Mesendoderm (in vitro differentiated cells): ENCODE data around the gene RAB11FIP4.

Source experiments
- DNase-seq: peaks from one replicate; pipeline ENCODE4 v3.0.0; 2013
- H2AK5ac ChIP-seq: 2 replicates; pipeline ENCODE4 v1.6.1; 2013; ENCODE audit warnings: low read length, inconsistent platforms
- H2BK120ac ChIP-seq: 2 replicates; pipeline ENCODE4 v1.6.1; 2013; ENCODE audit warnings: low read depth, mild to moderate bottlenecking, low read length, moderate library complexity, mixed read lengths
- H2BK15ac ChIP-seq: replicated peaks from 2 replicates; pipeline ENCODE4 v1.6.1; 2013; ENCODE audit warnings: low read depth, mild to moderate bottlenecking, moderate library complexity
- H2BK5ac ChIP-seq: 2 replicates; pipeline ENCODE4 v1.6.1; 2013; ENCODE audit warnings: low read length, inconsistent platforms
- H3K18ac ChIP-seq: 2 replicates; pipeline ENCODE4 v1.6.1; 2013; ENCODE audit warnings: mild to moderate bottlenecking, low read length, mixed read lengths
- H3K23ac ChIP-seq: one replicate; pipeline ENCODE4 v1.6.1; 2013; ENCODE audit warnings: low read length
- H3K27ac ChIP-seq: 2 replicates; pipeline ENCODE4 v1.5.1; 2013; ENCODE audit warnings: low read depth, mild to moderate bottlenecking, inconsistent platforms, low read length, moderate library complexity
- H3K27me3 ChIP-seq: 2 replicates; pipeline ENCODE4 v1.6.1; 2013; ENCODE audit warnings: low read length, control low read depth, mild to moderate bottlenecking, inconsistent platforms; ENCODE audit not compliant: insufficient read depth, poor library complexity
- H3K36me3 ChIP-seq: 2 replicates; pipeline ENCODE4 v1.6.1; 2013; ENCODE audit warnings: low read length, inconsistent platforms; ENCODE audit not compliant: control insufficient read depth, insufficient read depth
- H3K4ac ChIP-seq: one replicate; pipeline ENCODE4 v1.6.1; 2013; ENCODE audit warnings: low read depth, mild to moderate bottlenecking, low read length, moderate library complexity
- H3K4me1 ChIP-seq: 2 replicates; pipeline ENCODE4 v1.6.1; 2013; ENCODE audit warnings: low read depth, low read length, inconsistent platforms; ENCODE audit not compliant: control insufficient read depth
- H3K4me2 ChIP-seq: 2 replicates; pipeline ENCODE4 v1.6.1; 2013; ENCODE audit warnings: low read length
- H3K4me3 ChIP-seq: 2 replicates; pipeline ENCODE4 v1.5.1; 2013; ENCODE audit warnings: mild to moderate bottlenecking, low read length
- H3K56ac ChIP-seq: one replicate; pipeline ENCODE4 v1.6.1; 2013; ENCODE audit warnings: low read length
- H3K79me1 ChIP-seq: 2 replicates; pipeline ENCODE4 v1.6.1; 2013; ENCODE audit warnings: low read length, inconsistent platforms
- H3K79me2 ChIP-seq: 2 replicates; pipeline ENCODE4 v1.6.1; 2013; ENCODE audit warnings: mild to moderate bottlenecking, low read length; ENCODE audit not compliant: control insufficient read depth, insufficient read depth
- H3K9ac ChIP-seq: 2 replicates; pipeline ENCODE4 v1.6.1; 2013; ENCODE audit warnings: low read length, inconsistent platforms
- H4K5ac ChIP-seq: one replicate; pipeline ENCODE4 v1.6.1; 2013; ENCODE audit warnings: low read length
- H4K8ac ChIP-seq: one replicate; pipeline ENCODE4 v1.6.1; 2013; ENCODE audit warnings: low read depth, mild to moderate bottlenecking, control low read depth, low read length, moderate library complexity
- WGBS: extraction: QIAGEN DNeasy Blood & Tissue Kit; methylation state at CpG from one replicate; pipeline ENCODE4 v1.1.7; 2013; ENCODE audit warnings: low lambda C conversion rate, missing lambda C conversion rate; ENCODE audit not compliant: insufficient coverage; ENCODE audit errors: extremely low coverage; 5-methylcytosine and 5-hydroxymethylcytosine counted together

RAB11FIP4 gene

DNA sequence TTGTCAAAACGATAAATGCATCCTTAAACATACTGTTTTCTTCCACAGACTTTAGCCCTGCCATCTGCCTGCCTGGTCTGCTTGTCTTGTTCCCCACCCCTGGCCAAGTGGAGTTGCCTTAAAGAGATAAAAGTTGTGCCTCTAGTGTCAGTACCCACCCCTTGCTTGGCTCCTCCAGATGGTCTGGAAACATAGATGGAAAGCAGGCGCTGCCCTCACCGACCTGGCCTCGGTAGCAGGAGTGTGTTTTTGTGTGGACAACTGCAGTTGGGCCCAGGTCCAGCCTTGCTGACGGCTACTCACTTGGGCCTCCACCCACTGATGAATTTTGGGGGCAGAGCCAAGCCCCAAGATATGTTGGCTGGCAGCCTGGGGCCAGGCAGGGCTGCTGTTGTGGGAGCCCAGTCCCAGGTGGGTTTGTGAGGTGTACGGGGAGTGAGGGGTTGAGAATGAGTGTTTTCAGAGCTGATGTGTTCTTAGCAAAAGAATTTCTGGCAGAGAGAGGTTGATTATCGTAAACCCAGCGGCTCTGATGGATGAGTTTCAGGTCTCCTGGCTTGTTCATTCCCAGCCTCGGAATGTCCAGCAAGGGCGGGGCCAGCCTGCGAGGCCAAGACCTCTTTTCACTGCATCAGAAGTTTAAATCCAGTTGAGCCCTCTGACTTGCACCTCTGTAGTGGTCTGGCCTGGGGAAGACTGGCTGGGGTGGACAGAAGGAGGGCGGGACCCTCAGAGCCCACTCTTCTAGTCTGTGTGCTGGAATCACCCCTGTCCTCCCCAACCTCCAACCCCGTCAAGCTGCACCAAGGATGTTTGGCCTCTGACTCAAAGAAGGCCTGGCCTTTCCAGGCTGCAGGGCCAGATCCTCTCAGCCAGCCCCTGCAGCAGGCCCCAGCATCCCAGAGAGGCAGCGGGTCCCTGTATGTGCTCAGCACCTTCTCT, 179.7 kb downstream of the RAB11FIP4 start:
- Histone ChIP-seq H2BK5ac (no peak overlapping the region), H3K4me3 (no peak overlapping the region), H3K27ac (no peak overlapping the region), H2AK5ac (no peak overlapping the region), H3K18ac (no peak overlapping the region), H3K4me1 (no peaks in the 10 kb centered on the region), H4K5ac (no peak overlapping the region), H3K56ac (no peak overlapping the region), H2BK120ac (no peak overlapping the region), H2BK15ac (no peak overlapping the region), H3K23ac (no peak overlapping the region), H3K4ac (no peak overlapping the region), H3K79me1 (peaks cover 4% of the 10 kb centered on the region), H3K79me2 (peaks cover 3% of the 10 kb centered on the region), H4K8ac (no peak overlapping the region), H3K9ac (no peak overlapping the region), H3K4me2 (no peak overlapping the region), H3K27me3 (no peaks in the 10 kb centered on the region), H3K36me3 (no peaks in the 10 kb centered on the region)
- WGBS = no CpG with 5 or more reads among the region's 14 CpGs
- DNase-seq = no peak

DNA sequence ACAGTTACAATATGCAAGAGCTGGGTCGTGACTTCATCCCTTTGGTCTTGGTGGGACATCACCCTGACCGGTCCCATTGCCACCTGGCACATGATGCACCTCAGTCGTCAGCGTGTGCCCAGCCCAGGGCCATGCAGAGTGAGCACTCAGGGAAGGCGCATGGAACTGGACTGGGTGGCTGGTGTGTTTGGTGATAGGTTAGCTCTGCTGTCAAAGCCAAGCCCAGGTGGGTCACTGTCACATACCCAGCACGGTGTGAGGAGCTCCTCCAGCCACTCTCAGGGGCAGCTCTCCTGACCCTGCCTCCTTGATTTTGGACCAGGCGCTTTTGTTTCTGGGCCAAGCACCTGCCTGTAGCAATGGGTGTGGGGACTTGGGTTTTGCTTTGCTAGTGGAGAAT, 180.9 kb downstream of the RAB11FIP4 start:
- Histone ChIP-seq H3K79me2 (no peaks in the 10 kb centered on the region), H3K27me3 (no peaks in the 10 kb centered on the region), H3K56ac (no peak overlapping the region), H3K4ac (no peak overlapping the region), H3K79me1 (peaks cover 2% of the 10 kb centered on the region), H4K8ac (no peak overlapping the region), H3K27ac (no peak overlapping the region), H2BK120ac (no peak overlapping the region), H2AK5ac (no peak overlapping the region), H2BK5ac (no peak overlapping the region), H4K5ac (no peak overlapping the region), H3K9ac (no peak overlapping the region), H3K36me3 (no peaks in the 10 kb centered on the region), H3K23ac (no peak overlapping the region), H3K18ac (no peak overlapping the region), H3K4me2 (no peak overlapping the region), H3K4me3 (no peak overlapping the region), H3K4me1 (no peaks in the 10 kb centered on the region), H2BK15ac (no peak overlapping the region)
- DNase-seq = no peak
- WGBS = no CpG with 5 or more reads among the region's 7 CpGs

DNA sequence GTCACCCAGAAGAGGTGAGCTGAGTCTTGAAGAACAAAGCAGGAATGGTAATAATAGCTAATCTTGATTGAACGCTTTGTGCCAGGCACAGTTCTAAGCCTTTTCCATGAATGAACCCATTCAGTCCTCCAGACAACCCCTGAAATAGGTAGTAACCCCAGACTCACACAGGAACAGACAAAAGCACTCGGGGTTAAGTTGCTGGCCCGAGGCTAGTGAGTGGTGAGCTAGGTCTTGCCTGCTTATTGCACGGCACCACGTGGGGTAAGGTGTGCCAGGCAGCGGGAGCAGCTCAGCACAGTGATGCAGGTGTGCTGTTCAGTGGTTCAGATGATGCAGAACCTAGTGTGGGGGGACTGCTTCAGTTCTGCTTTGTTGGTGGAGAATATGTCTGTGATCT, 181.6 kb downstream of the RAB11FIP4 start:
- Histone ChIP-seq H3K4me1 (no peaks in the 10 kb centered on the region), H4K5ac (no peak overlapping the region), H2AK5ac (no peak overlapping the region), H3K56ac (no peak overlapping the region), H3K27me3 (no peaks in the 10 kb centered on the region), H4K8ac (no peak overlapping the region), H2BK5ac (no peak overlapping the region), H3K79me1 (peaks cover 2% of the 10 kb centered on the region), H3K23ac (no peak overlapping the region), H3K4ac (no peak overlapping the region), H3K4me2 (no peak overlapping the region), H3K4me3 (no peak overlapping the region), H2BK15ac (no peak overlapping the region), H3K18ac (no peak overlapping the region), H3K79me2 (no peaks in the 10 kb centered on the region), H3K9ac (no peak overlapping the region), H3K36me3 (no peaks in the 10 kb centered on the region), H3K27ac (no peak overlapping the region), H2BK120ac (no peak overlapping the region)
- no CpG with 5 or more reads among the region's 6 CpGs for WGBS
- DNase-seq = no peak

DNA sequence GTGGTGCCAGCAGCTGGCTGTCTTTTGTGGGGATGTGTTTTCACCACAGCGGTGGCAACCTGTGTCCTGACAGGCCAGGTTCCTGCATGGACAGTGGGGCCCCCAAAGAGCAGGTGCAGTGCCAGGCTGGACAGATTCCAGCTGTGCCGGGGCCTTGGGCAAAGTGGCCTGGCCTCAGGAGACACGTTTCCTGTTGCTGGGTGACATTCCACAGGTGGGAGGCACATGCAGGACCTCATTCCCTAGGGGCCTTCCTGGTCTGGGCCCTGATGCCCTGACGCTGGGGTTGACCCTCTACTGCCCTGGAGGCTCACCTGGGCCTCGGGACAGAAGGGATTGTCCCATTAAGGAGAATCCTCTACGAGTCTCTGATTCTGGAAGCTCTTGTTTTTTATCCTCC, 182.4 kb downstream of the RAB11FIP4 start:
- Histone ChIP-seq H3K27ac (no peak overlapping the region), H3K27me3 (no peaks in the 10 kb centered on the region), H2BK5ac (no peak overlapping the region), H3K36me3 (no peaks in the 10 kb centered on the region), H3K79me1 (peaks cover 2% of the 10 kb centered on the region), H3K18ac (no peak overlapping the region), H4K8ac (no peak overlapping the region), H3K56ac (no peak overlapping the region), H4K5ac (no peak overlapping the region), H3K9ac (no peak overlapping the region), H3K79me2 (no peaks in the 10 kb centered on the region), H3K4me3 (no peak overlapping the region), H2BK15ac (no peak overlapping the region), H3K4me1 (no peaks in the 10 kb centered on the region), H3K4ac (no peak overlapping the region), H3K23ac (no peak overlapping the region), H2BK120ac (no peak overlapping the region), H3K4me2 (no peak overlapping the region), H2AK5ac (no peak overlapping the region)
- no CpG with 5 or more reads among the region's 6 CpGs for WGBS
- DNase-seq = no peak

DNA sequence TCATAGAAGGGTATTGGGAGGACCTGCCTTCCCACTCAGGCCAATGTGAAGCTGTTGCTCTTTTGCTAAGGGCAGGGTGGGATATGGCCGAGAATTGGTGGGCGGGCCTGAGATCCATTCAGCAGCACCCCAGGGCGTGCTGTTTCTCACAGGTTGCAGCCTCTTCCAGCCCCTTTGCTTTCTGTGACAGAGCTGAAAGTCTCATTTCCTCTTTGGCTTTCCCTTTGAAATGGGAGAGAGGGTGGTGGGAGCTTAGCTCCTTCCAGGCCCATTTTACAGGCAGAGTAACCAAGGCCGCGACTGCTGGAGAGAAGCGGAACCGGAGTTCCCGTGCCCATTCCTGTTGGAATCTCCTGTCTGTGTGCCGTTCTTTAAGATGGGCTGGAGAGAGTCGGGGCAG, 183.0 kb downstream of the RAB11FIP4 start:
- no peak for DNase-seq
- Histone ChIP-seq H2BK5ac (no peak overlapping the region), H3K27ac (no peak overlapping the region), H3K4me3 (no peak overlapping the region), H3K18ac (no peak overlapping the region), H4K8ac (no peak overlapping the region), H3K4me2 (no peak overlapping the region), H3K79me1 (peaks cover 2% of the 10 kb centered on the region), H3K79me2 (no peaks in the 10 kb centered on the region), H2AK5ac (no peak overlapping the region), H3K4me1 (no peaks in the 10 kb centered on the region), H2BK120ac (no peak overlapping the region), H4K5ac (no peak overlapping the region), H3K4ac (no peak overlapping the region), H3K27me3 (no peaks in the 10 kb centered on the region), H3K56ac (no peak overlapping the region), H2BK15ac (no peak overlapping the region), H3K9ac (no peak overlapping the region), H3K23ac (no peak overlapping the region), H3K36me3 (no peaks in the 10 kb centered on the region)
- no CpG with 5 or more reads among the region's 10 CpGs for WGBS

DNA sequence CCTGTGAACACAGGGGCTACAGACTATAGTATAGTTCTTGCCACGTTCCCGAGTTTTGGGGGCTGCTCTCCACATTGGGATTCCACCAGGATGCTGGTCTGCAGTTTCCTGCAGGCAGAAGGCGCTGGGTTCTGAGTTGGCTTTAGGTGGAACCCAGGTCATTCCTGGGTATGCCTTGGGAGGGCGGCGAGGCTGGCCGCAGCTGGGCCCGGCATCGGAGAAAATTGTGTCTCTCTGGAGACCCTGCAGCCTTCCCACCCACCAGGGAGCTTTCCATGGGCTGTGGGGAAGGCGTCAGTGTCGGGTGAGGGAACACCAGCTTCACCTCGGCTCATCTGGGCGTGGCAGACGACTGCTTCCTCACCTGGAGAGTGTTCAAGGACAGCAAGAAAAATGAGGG, 183.6 kb downstream of the RAB11FIP4 start:
- Histone ChIP-seq H3K9ac (no peak overlapping the region), H3K79me2 (no peaks in the 10 kb centered on the region), H2BK5ac (no peak overlapping the region), H3K4me1 (no peaks in the 10 kb centered on the region), H3K27me3 (no peaks in the 10 kb centered on the region), H4K8ac (no peak overlapping the region), H3K79me1 (peaks cover 2% of the 10 kb centered on the region), H2AK5ac (no peak overlapping the region), H3K18ac (no peak overlapping the region), H3K56ac (no peak overlapping the region), H3K36me3 (no peaks in the 10 kb centered on the region), H3K23ac (no peak overlapping the region), H3K4me2 (no peak overlapping the region), H3K4ac (no peak overlapping the region), H2BK15ac (no peak overlapping the region), H2BK120ac (no peak overlapping the region), H3K4me3 (no peak overlapping the region), H3K27ac (no peak overlapping the region), H4K5ac (no peak overlapping the region)
- no peak for DNase-seq
- no CpG with 5 or more reads among the region's 13 CpGs for WGBS
